Measurements from ENCODE around the gene KDF1. TPM values are rescaled to one million over a fixed set of nuclear protein-coding genes. Genes with fewer than 3 reads are reported as not detected.

The KDF1 gene
- total and polyA plus RNA-seq, 2 of the 13 experiments (the other 11 are each of a cell fraction or from before 2014, with no cell fraction given) = 1.9 to 4.9 TPM

- TF ChIP-seq NFRKB (IDR thresholded peaks at IDR 0.05) = no peak
- no peak for TF ChIP-seq CBX2 (IDR thresholded peaks at IDR 0.05; ENCODE audit: low read depth, low read length)
- TF ChIP-seq CBX2 (CRISPR knock-in tag; IDR thresholded peaks at IDR 0.05; ENCODE audit: low read depth) = no peak
- peak; percentile 74; the same call in 1 of the 2 replicates for TF ChIP-seq NAIF1 (CRISPR knock-in tag; IDR thresholded peaks at IDR 0.05; ENCODE audit: borderline replicate concordance)
- peak; percentile 27; the same call in 1 of the 2 replicates for TF ChIP-seq ZFP1 (CRISPR knock-in tag; IDR thresholded peaks at IDR 0.05)
- peak; percentile 72 for TF ChIP-seq ZNF263 (CRISPR knock-in tag; IDR thresholded peaks at IDR 0.05)
- peak; percentile 70; the same call in 1 of the 2 replicates for TF ChIP-seq BRD4 (CRISPR knock-in tag; IDR thresholded peaks at IDR 0.05)
- peak; percentile 92; the same call in 1 of the 2 replicates for TF ChIP-seq ZNF558 (CRISPR knock-in tag; IDR thresholded peaks at IDR 0.05; ENCODE audit: borderline replicate concordance)
- TF ChIP-seq CEBPZ (IDR thresholded peaks at IDR 0.05; ENCODE audit: low read length) = no peak
- no peak for TF ChIP-seq SMYD3 (CRISPR knock-in tag; IDR thresholded peaks at IDR 0.05)
- no peak for TF ChIP-seq ZSCAN22 (CRISPR knock-in tag; IDR thresholded peaks at IDR 0.05)
- TF ChIP-seq FOXM1 (CRISPR knock-in tag; IDR thresholded peaks at IDR 0.05) = no peak; the same call in 1 of the 2 replicates
- TF ChIP-seq HDAC2 (CRISPR knock-in tag; IDR thresholded peaks at IDR 0.05) = peak; percentile 61
- TF ChIP-seq NFYB (CRISPR knock-in tag; IDR thresholded peaks at IDR 0.05) = peak; percentile 60; the same call in 1 of the 2 replicates
- TF ChIP-seq ZNF839 (CRISPR knock-in tag; IDR thresholded peaks at IDR 0.05; ENCODE audit: borderline replicate concordance) = no peak
- TF ChIP-seq GLI4 (CRISPR knock-in tag; IDR thresholded peaks at IDR 0.05; ENCODE audit: borderline replicate concordance) = no peak
- TF ChIP-seq ZBTB38 (CRISPR knock-in tag; IDR thresholded peaks at IDR 0.05) = peak; percentile 39; the same call in 1 of the 2 replicates
- TF ChIP-seq GLMP (CRISPR knock-in tag; IDR thresholded peaks at IDR 0.05; ENCODE audit: borderline replicate concordance) = no peak
- no peak for TF ChIP-seq ZKSCAN5 (CRISPR knock-in tag; IDR thresholded peaks at IDR 0.05)
- peak; percentile 84 for TF ChIP-seq ZBTB10 (CRISPR knock-in tag; IDR thresholded peaks at IDR 0.05; ENCODE audit: borderline replicate concordance)
- TF ChIP-seq CHD2 (IDR thresholded peaks at IDR 0.05; ENCODE audit: low read depth, low read length) = no peak; the same call in 1 of the 2 replicates
These were observed 33.2 kb upstream of the KDF1 start, which contains the start of gene TRNP1 (continued) for GRCh38 chr1:26993237-26994019.
